ENCODE results near the gene LMNB1. TPM values are rescaled to one million over a fixed set of nuclear protein-coding genes. Genes with fewer than 3 reads are reported as not detected.
A peak's percentile ranks its signal among the peaks of the same experiment; 100 is the strongest.
"Not testable (repeated sequence)": the region's sequence is repeated elsewhere in the genome, so short reads cannot be mapped to it uniquely, and the experiment has no call there.

LMNB1 gene
- total RNA-seq, 2 experiments from 2014 or later, result 384 to 396 TPM

GRCh38 chr5:126846744-126847455 is 70.0 kb downstream of the LMNB1 start:
- DNase-seq, result no peak
- CTCF ChIA-PET, result no interaction called here
- POLR2A ChIA-PET, result no interaction called here
- Mint-ChIP-seq H3K9me3 (ENCODE audit: insufficient read depth) (no peaks in the 10 kb centered on the region), H3K36me3 (ENCODE audit: low read depth) (peaks cover 21% of the 10 kb centered on the region), H3K27me3 (ENCODE audit: low read depth) (no peaks in the 10 kb centered on the region), H3K27ac (peak overlapping the region; percentile 27), H3K4me1 (ENCODE audit: low read depth) (peaks cover 50% of the 10 kb centered on the region), H3K4me3 (no peak overlapping the region)
- no peak for ATAC-seq

- Mint-ChIP-seq H3K27me3 (ENCODE audit: low read depth) (no peaks in the 10 kb centered on the region), H3K9me3 (ENCODE audit: insufficient read depth) (no peaks in the 10 kb centered on the region), H3K4me3 (no peak overlapping the region), H3K27ac (no peak overlapping the region), H3K4me1 (ENCODE audit: low read depth) (peaks cover 56% of the 10 kb centered on the region), H3K36me3 (ENCODE audit: low read depth) (peaks cover 21% of the 10 kb centered on the region)
- ChIA-PET POLR2A (no interaction called here), CTCF (no interaction called here)
- DNase-seq, result no peak
- ATAC-seq, result no peak
These were observed 70.5 kb downstream of the LMNB1 start for GRCh38 chr5:126847456-126847820.

GRCh38 chr5:126847826-126848251 is 70.9 kb downstream of the LMNB1 start:
- Mint-ChIP-seq H3K36me3 (ENCODE audit: low read depth) (peaks cover 23% of the 10 kb centered on the region), H3K4me1 (ENCODE audit: low read depth) (peaks cover 60% of the 10 kb centered on the region), H3K9me3 (ENCODE audit: insufficient read depth) (no peaks in the 10 kb centered on the region), H3K27ac (no peak overlapping the region), H3K27me3 (ENCODE audit: low read depth) (no peaks in the 10 kb centered on the region), H3K4me3 (no peak overlapping the region)
- DNase-seq (no peak), ATAC-seq (no peak)
- POLR2A ChIA-PET, result interaction anchor here (0.6 kb wide), 1 partner anchor 13 kb away, joined by 3 read pairs; no protein-coding TSS in a partner anchor
- CTCF ChIA-PET, result no interaction called here

GRCh38 chr5:126848253-126848652 is 71.3 kb downstream of the LMNB1 start:
- Mint-ChIP-seq H3K4me3 (no peak overlapping the region), H3K9me3 (ENCODE audit: insufficient read depth) (no peaks in the 10 kb centered on the region), H3K27me3 (ENCODE audit: low read depth) (no peaks in the 10 kb centered on the region), H3K36me3 (ENCODE audit: low read depth) (peaks cover 23% of the 10 kb centered on the region), H3K4me1 (ENCODE audit: low read depth) (peaks cover 63% of the 10 kb centered on the region), H3K27ac (no peak overlapping the region)
- ChIA-PET POLR2A (interaction anchor here (0.6 kb wide), 1 partner anchor 14 kb away, joined by 3 read pairs; no protein-coding TSS in a partner anchor), CTCF (interaction anchor here (1.1 to 1.2 kb wide), 2 partner anchors 68 to 172 kb away, joined by 3 read pairs; no protein-coding TSS in a partner anchor)
- ATAC-seq (no peak), DNase-seq (peak; percentile 21)

GRCh38 chr5:126849101-126849678 is 72.3 kb downstream of the LMNB1 start:
- no peaks in the 10 kb centered on the region for H3K27me3 Mint-ChIP-seq (ENCODE audit: low read depth)
- ATAC-seq, result no peak
- CTCF ChIA-PET, result interaction anchor here (1.1 to 1.2 kb wide), 2 partner anchors 69 to 173 kb away, joined by 3 read pairs; no protein-coding TSS in a partner anchor
- H3K9me3 Mint-ChIP-seq (ENCODE audit: insufficient read depth), result no peaks in the 10 kb centered on the region
- no peak overlapping the region for H3K4me3 Mint-ChIP-seq
- H3K36me3 Mint-ChIP-seq (ENCODE audit: low read depth), result peaks cover 30% of the 10 kb centered on the region
- H3K27ac Mint-ChIP-seq, result no peak overlapping the region
- POLR2A ChIA-PET, result interaction anchor here (1.0 kb wide), 1 partner anchor 71 kb away, joined by 4 read pairs; no protein-coding TSS in a partner anchor
- peak; percentile 12 for DNase-seq
- H3K4me1 Mint-ChIP-seq (ENCODE audit: low read depth), result peaks cover 68% of the 10 kb centered on the region

GRCh38 chr5:126851501-126852011 is 74.6 kb downstream of the LMNB1 start:
- ChIA-PET POLR2A (interaction anchor here (0.8 to 4.4 kb wide), 3 partner anchors 74 to 180 kb away, joined by 3 to 87 read pairs (median 3); partner anchors contain the start of gene LMNB1), CTCF (interaction anchor here (0.8 to 4.2 kb wide), 4 partner anchors 16 to 173 kb away, joined by 3 to 17 read pairs (median 4); no protein-coding TSS in a partner anchor)
- H3K27me3 Mint-ChIP-seq (ENCODE audit: low read depth), result no peaks in the 10 kb centered on the region
- peaks cover 61% of the 10 kb centered on the region for H3K4me1 Mint-ChIP-seq (ENCODE audit: low read depth)
- H3K4me3 Mint-ChIP-seq, result no peak overlapping the region
- DNase-seq, result peak; percentile 49
- H3K27ac Mint-ChIP-seq, result peak overlapping the region; percentile 96
- ATAC-seq, result no peak
- no peaks in the 10 kb centered on the region for H3K9me3 Mint-ChIP-seq (ENCODE audit: insufficient read depth)
- H3K36me3 Mint-ChIP-seq (ENCODE audit: low read depth), result peaks cover 40% of the 10 kb centered on the region

- ChIA-PET CTCF (interaction anchor here (0.8 to 4.2 kb wide), 3 partner anchors 15 to 174 kb away, joined by 4 to 17 read pairs (median 4); no protein-coding TSS in a partner anchor), POLR2A (interaction anchor here (0.8 to 4.4 kb wide), 6 partner anchors 25 to 251 kb away, joined by 3 to 87 read pairs (median 5); partner anchors contain the start of genes LMNB1 and PHAX)
- H3K4me1 Mint-ChIP-seq (ENCODE audit: low read depth), result peaks cover 56% of the 10 kb centered on the region
- no peaks in the 10 kb centered on the region for H3K9me3 Mint-ChIP-seq (ENCODE audit: insufficient read depth)
- H3K36me3 Mint-ChIP-seq (ENCODE audit: low read depth), result peaks cover 43% of the 10 kb centered on the region
- H3K27me3 Mint-ChIP-seq (ENCODE audit: low read depth), result no peaks in the 10 kb centered on the region
- H3K27ac Mint-ChIP-seq, result peak overlapping the region; percentile 96
- DNase-seq (peak; percentile 50), ATAC-seq (peak; percentile 51)
- peak overlapping the region; percentile 72 for H3K4me3 Mint-ChIP-seq
These were observed 75.2 kb downstream of the LMNB1 start for GRCh38 chr5:126852091-126852571.

GRCh38 chr5:126852841-126853271 is 75.9 kb downstream of the LMNB1 start:
- Mint-ChIP-seq H3K27me3 (ENCODE audit: low read depth) (no peaks in the 10 kb centered on the region), H3K27ac (peak overlapping the region; percentile 96), H3K4me1 (ENCODE audit: low read depth) (peaks cover 56% of the 10 kb centered on the region), H3K36me3 (ENCODE audit: low read depth) (peaks cover 45% of the 10 kb centered on the region), H3K4me3 (peak overlapping the region; percentile 72), H3K9me3 (ENCODE audit: insufficient read depth) (no peaks in the 10 kb centered on the region)
- ChIA-PET POLR2A (interaction anchor here (0.6 to 4.4 kb wide), 16 partner anchors 15 to 376 kb away, joined by 3 to 87 read pairs (median 5); partner anchors contain the start of genes C5orf63, LMNB1, MARCHF3 and PHAX), CTCF (interaction anchor here (0.6 to 4.2 kb wide), 8 partner anchors 15 to 252 kb away, joined by 3 to 17 read pairs (median 4); partner anchors contain the start of gene PHAX)
- DNase-seq, result no peak
- ATAC-seq, result no peak

- POLR2A ChIA-PET, result interaction anchor here (0.6 to 4.4 kb wide), 26 partner anchors 8 to 639 kb away, joined by 3 to 87 read pairs (median 4); partner anchors contain the start of genes C5orf63, LMNB1, MARCHF3 and PHAX
- not testable (repeated sequence) for H3K27me3 Mint-ChIP-seq (ENCODE audit: low read depth); H3K9me3 Mint-ChIP-seq (ENCODE audit: insufficient read depth)
- H3K36me3 Mint-ChIP-seq (ENCODE audit: low read depth), result peaks cover 45% of the 10 kb centered on the region
- H3K27ac Mint-ChIP-seq, result peak overlapping the region; percentile 96
- CTCF ChIA-PET, result interaction anchor here (0.7 to 4.2 kb wide), 9 partner anchors 16 to 253 kb away, joined by 3 to 17 read pairs (median 4); partner anchors contain the start of gene PHAX
- ATAC-seq (peak; percentile 67), DNase-seq (peak; percentile 83)
- H3K4me1 Mint-ChIP-seq (ENCODE audit: low read depth), result peaks cover 51% of the 10 kb centered on the region
- H3K4me3 Mint-ChIP-seq, result peak overlapping the region; percentile 72
These were observed 76.8 kb downstream of the LMNB1 start for GRCh38 chr5:126853541-126854307.

- Mint-ChIP-seq H3K4me3 (peak overlapping the region; percentile 42), H3K9me3 (ENCODE audit: insufficient read depth) (no peaks in the 10 kb centered on the region), H3K36me3 (ENCODE audit: low read depth) (peaks cover 40% of the 10 kb centered on the region), H3K27me3 (ENCODE audit: low read depth) (no peaks in the 10 kb centered on the region), H3K4me1 (ENCODE audit: low read depth) (peaks cover 51% of the 10 kb centered on the region), H3K27ac (peak overlapping the region; percentile 96)
- ChIA-PET CTCF (interaction anchor here (1.1 to 4.2 kb wide), 3 partner anchors 75 to 171 kb away, joined by 4 to 17 read pairs (median 4); no protein-coding TSS in a partner anchor), POLR2A (interaction anchor here (0.9 to 4.4 kb wide), 15 partner anchors 8 to 638 kb away, joined by 3 to 87 read pairs (median 4); partner anchors contain the start of genes C5orf63, LMNB1 and MARCHF3)
- ATAC-seq (no peak), DNase-seq (no peak)
These were observed 77.7 kb downstream of the LMNB1 start for GRCh38 chr5:126854526-126855110.

Measured in activated CD8-positive, alpha-beta T cell treated with anti-CD3 and anti-CD28 coated beads, Interleukin-2, amount 10 ng/mL, durations not matched to agents 7 days and 5 days (primary cell).